Duodenal mucosa (tissue), 2 donors: Measurements from ENCODE around the gene NAT8L.

ENCODE experiments used
- H3K27ac ChIP-seq: one replicate; pipeline ENCODE4 v1.7.0; 2013; ENCODE audit warnings: low read depth, low read length
- H3K27me3 ChIP-seq, 2 donors: one replicate each; pipeline ENCODE4 v1.7.0; 2013; ENCODE audit warnings: low read length in 2 of 2, control low read depth in 1 of 2; ENCODE audit not compliant: insufficient read depth in 2 of 2, control insufficient read depth in 1 of 2
- H3K36me3 ChIP-seq, 2 donors: one replicate each; pipeline ENCODE4 v1.7.0; 2013; ENCODE audit warnings: low read length in 2 of 2, control low read depth in 1 of 2; ENCODE audit not compliant: insufficient read depth in 2 of 2, control insufficient read depth in 1 of 2
- H3K4me1 ChIP-seq, 2 donors: one replicate each; pipeline ENCODE4 v1.7.0; 2013; ENCODE audit warnings: low read length in 2 of 2, control low read depth in 1 of 2; ENCODE audit not compliant: insufficient read depth in 2 of 2, control insufficient read depth in 1 of 2
- H3K4me3 ChIP-seq, 2 donors: one replicate each; pipeline ENCODE4 v1.7.0; 2013; ENCODE audit warnings: low read length in 2 of 2, low read depth in 1 of 2
- H3K9ac ChIP-seq, 2 donors: one replicate each; pipeline ENCODE4 v1.7.0; 2013; ENCODE audit warnings: low read length in 2 of 2, low read depth in 1 of 2
- H3K9me3 ChIP-seq, 2 donors: one replicate each; pipeline ENCODE4 v1.7.0; 2013; ENCODE audit warnings: low read length in 2 of 2, control low read depth in 1 of 2; ENCODE audit not compliant: control insufficient read depth in 1 of 2

The NAT8L gene

DNA sequence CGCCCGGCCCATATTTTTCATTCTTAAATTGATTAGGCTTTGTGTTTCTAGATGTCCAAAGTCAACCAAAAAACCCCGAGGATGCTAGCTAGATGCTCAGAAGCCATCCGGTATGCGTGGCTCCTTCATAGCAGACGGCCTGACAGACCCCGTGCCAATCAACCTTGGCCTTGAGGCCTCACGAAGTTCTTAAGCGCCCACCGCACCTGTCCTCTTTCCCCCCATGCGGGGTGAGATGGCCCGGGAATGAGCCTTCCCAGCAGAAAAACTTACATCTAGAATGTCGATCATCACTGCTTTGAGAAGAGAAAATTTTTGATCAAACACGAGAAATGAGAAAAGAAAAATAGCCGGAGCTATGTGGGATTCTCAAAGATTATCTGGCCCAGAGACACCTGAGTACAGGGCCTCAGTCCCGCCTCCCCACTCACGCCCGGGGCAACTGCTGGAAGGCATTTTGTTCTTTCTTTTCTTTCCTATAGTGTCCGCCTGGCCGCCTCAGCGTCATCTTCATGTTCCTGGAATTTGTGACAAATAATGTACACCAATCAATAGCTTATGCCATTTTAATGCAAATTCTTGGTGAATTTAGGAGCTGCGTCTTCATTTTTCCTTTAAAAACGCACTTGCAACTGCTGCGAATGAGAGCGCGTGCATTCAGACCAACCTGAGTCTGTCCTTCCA, 1.6 kb upstream of the NAT8L start:
- Histone ChIP-seq H3K9ac (no peak overlapping the region), H3K27ac (no peak overlapping the region), H3K4me3 (no peak overlapping the region), H3K36me3 (no peaks in the 10 kb centered on the region), H3K27me3 (peaks cover 19 to 28% of the 10 kb centered on the region in 2 donors), H3K9me3 (no peaks in the 10 kb centered on the region), H3K4me1 (no peaks in the 10 kb centered on the region)

- Histone ChIP-seq H3K36me3 (no peaks in the 10 kb centered on the region), H3K27ac (no peak overlapping the region), H3K4me1 (no peaks in the 10 kb centered on the region), H3K9me3 (no peaks in the 10 kb centered on the region), H3K9ac (no peak overlapping the region), H3K27me3 (peaks cover 19 to 28% of the 10 kb centered on the region in 2 donors), H3K4me3 (peak overlapping the region in 1 of 2 donors; percentile 32)
Measured at GRCh38 chr4:2058264-2059045, 672 bp upstream of the NAT8L start.

DNA sequence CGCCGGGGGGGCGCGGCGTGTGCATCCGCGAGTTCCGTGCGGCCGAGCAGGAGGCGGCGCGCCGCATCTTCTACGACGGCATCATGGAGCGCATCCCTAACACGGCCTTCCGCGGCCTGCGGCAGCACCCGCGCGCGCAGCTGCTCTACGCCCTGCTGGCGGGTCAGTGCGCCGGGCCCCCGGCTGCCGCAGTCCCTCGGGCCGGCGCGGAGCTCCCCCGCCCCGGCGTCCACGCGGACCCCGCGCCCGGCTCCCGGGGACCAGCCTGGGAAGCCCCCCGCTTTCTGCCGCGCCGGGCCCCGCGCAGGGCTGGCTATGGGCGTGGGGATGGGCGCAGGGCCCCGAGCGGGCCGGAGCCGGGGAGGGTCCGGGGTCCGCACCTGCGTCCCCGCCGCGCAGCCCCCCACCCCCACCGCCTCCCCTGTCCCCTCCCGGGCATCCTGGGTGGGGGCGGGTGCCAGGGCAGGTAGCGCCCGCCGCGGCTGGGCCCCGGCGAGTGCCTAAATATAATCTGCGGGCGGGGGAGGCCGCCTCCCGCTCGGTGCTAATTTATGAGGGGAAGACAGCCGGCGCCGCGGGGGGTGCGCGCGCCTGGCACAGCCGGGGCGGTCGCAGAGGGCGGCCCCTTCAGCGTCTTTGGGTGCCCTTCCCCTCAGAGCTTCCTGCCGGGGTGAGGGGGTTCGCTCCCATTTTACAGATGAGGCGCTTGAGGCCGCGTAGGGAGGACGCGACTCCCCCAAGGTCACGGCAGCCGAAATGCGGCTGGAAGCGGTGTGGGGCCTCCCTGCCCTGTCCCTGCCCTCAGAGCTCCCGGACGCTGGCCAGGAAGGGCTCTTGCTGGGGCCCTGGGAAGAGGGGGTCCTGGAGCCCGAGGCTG, 837 bp downstream of the NAT8L start:
- Histone ChIP-seq H3K36me3 (no peaks in the 10 kb centered on the region), H3K27me3 (peaks cover 19 to 25% of the 10 kb centered on the region in 2 donors), H3K9ac (no peak overlapping the region), H3K9me3 (no peaks in the 10 kb centered on the region), H3K27ac (no peak overlapping the region), H3K4me3 (no peak overlapping the region), H3K4me1 (no peaks in the 10 kb centered on the region)

DNA sequence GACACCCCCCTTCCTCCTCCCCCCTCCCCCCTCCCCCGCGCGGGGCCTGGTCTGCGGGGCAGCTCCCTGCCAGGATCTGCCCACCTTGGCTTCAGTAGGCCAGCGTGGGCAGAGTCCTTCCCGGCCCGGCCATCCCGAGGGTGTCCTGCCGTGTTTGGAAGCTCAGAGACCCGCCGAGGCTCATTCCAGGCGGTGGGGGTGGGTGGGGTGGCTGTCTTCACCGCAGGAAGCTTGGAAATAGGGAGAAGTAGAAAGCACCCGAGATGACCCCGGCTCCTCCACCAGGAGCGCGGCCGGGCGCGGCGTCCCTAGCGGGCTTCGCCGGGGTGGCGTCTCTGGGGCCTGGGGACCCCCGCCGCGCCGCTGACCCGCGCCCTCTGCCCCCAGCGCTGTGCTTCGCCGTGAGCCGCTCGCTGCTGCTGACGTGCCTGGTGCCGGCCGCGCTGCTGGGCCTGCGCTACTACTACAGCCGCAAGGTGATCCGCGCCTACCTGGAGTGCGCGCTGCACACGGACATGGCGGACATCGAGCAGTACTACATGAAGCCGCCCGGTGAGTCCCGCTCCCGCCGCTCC, 1.6 kb downstream of the NAT8L start:
- no peak overlapping the region for H3K9ac ChIP-seq
- H3K4me3 ChIP-seq, result no peak overlapping the region
- H3K9me3 ChIP-seq, result no peaks in the 10 kb centered on the region
- peaks cover 19 to 25% of the 10 kb centered on the region in 2 donors for H3K27me3 ChIP-seq
- no peak overlapping the region for H3K27ac ChIP-seq
- H3K36me3 ChIP-seq, result no peaks in the 10 kb centered on the region
- H3K4me1 ChIP-seq, result no peaks in the 10 kb centered on the region

GRCh38 chr4:2061186-2062131, 2.3 kb downstream of the NAT8L start:
- Histone ChIP-seq H3K9me3 (no peaks in the 10 kb centered on the region), H3K27me3 (peaks cover 15 to 22% of the 10 kb centered on the region in 2 donors), H3K4me1 (no peaks in the 10 kb centered on the region), H3K36me3 (no peaks in the 10 kb centered on the region), H3K27ac (no peak overlapping the region), H3K9ac (no peak overlapping the region), H3K4me3 (no peak overlapping the region)

GRCh38 chr4:2062168-2062807, 3.2 kb downstream of the NAT8L start:
- H3K4me1 ChIP-seq, result no peaks in the 10 kb centered on the region
- no peak overlapping the region for H3K27ac ChIP-seq
- H3K27me3 ChIP-seq, result peaks cover 10 to 17% of the 10 kb centered on the region in 2 donors
- H3K9me3 ChIP-seq, result no peaks in the 10 kb centered on the region
- no peak overlapping the region for H3K9ac ChIP-seq
- no peak overlapping the region for H3K4me3 ChIP-seq
- H3K36me3 ChIP-seq, result no peaks in the 10 kb centered on the region

GRCh38 chr4:2062808-2063524, 3.8 kb downstream of the NAT8L start:
- no peak overlapping the region for H3K9ac ChIP-seq
- no peaks in the 10 kb centered on the region for H3K4me1 ChIP-seq
- no peaks in the 10 kb centered on the region for H3K9me3 ChIP-seq
- H3K27me3 ChIP-seq, result peaks cover 4 to 10% of the 10 kb centered on the region in 2 donors
- no peaks in the 10 kb centered on the region for H3K36me3 ChIP-seq
- no peak overlapping the region for H3K27ac ChIP-seq
- no peak overlapping the region for H3K4me3 ChIP-seq

DNA sequence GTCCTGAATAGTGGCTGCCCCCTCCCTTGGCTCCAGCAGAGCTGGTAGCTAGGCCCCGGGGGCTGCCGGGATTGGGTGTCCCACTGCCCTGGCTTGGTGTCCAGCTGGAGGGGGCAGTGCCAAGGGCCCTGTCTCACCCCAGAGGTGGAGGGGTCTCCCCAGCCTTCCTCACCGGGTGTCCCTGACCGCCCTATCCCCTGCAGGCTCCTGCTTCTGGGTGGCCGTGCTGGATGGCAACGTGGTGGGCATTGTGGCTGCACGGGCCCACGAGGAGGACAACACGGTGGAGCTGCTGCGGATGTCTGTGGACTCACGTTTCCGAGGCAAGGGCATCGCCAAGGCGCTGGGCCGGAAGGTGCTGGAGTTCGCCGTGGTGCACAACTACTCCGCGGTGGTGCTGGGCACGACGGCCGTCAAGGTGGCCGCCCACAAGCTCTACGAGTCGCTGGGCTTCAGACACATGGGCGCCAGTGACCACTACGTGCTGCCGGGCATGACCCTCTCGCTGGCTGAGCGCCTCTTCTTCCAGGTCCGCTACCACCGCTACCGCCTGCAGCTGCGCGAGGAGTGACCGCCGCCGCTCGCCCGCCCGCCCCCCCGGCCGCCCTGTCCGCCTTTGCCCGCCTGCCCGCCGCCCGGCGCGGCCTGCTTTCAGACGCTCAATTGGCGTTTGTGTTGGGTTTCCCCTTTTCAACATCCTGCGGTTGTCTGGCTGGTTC, 4.6 kb downstream of the NAT8L start:
- Histone ChIP-seq H3K9me3 (no peaks in the 10 kb centered on the region), H3K27me3 (peaks cover 4 to 8% of the 10 kb centered on the region in 2 donors), H3K36me3 (no peaks in the 10 kb centered on the region), H3K4me1 (no peaks in the 10 kb centered on the region), H3K4me3 (no peak overlapping the region), H3K9ac (no peak overlapping the region), H3K27ac (no peak overlapping the region)
